Esophagus squamous epithelium (tissue), 5 donors: ENCODE measurements around the gene KCNMA1. TPM values are rescaled to one million over a fixed set of nuclear protein-coding genes. Genes with fewer than 3 reads are reported as not detected.

Experiments
- DNase-seq: peaks from one replicate; lab custom pipeline; 2025; lab: John Stamatoyannopoulos, UW
- H3K27ac ChIP-seq, 4 donors: fragments of 200-600 bp; sonication (generic); one replicate each; pipeline ENCODE4 v1.5.1; 2016 to 2019; ENCODE audit warnings: mild to moderate bottlenecking in 1 of 4
- H3K27me3 ChIP-seq, 4 donors: fragments of 200-600 bp; sonication (generic); 1 replicate in 3 of 4; 2 replicates in 1 of 4; pipeline versions ENCODE4 v1.5.1 to v1.6.0; 2017 to 2021; ENCODE audit warnings: antibody characterized with exemption in 1 of 4
- H3K36me3 ChIP-seq, 3 donors: fragments of 200-600 bp; sonication (generic); one replicate each; pipeline ENCODE4 v1.5.1; 2016 to 2019
- H3K4me1 ChIP-seq, 3 donors: fragments of 200-600 bp; sonication (generic); one replicate each; pipeline ENCODE4 v1.5.1; 2017 to 2019
- H3K4me3 ChIP-seq, 4 donors: fragments of 200-600 bp; sonication (generic); 1 replicate in 3 of 4; 2 replicates in 1 of 4; pipeline ENCODE4 v1.5.1; 2016 to 2019; ENCODE audit warnings: mild to moderate bottlenecking in 2 of 4, moderate library complexity in 1 of 4
- H3K9me3 ChIP-seq, 3 donors: fragments of 200-600 bp; sonication (generic); one replicate each; pipeline ENCODE4 v1.5.1; 2016 to 2019
- POLR2A ChIP-seq, 4 donors: fragments of 450-650 bp; IDR thresholded peaks; one replicate each; pipeline ENCODE4 v1.6.1; 2017; ENCODE audit warnings: antibody characterized with exemption in 4 of 4, mild to moderate bottlenecking in 4 of 4, moderate library complexity in 3 of 4
- WGBS, 2 donors: methylation state at CpG; one replicate each; pipeline ENCODE4 v1.1.5; 2018; 5-methylcytosine and 5-hydroxymethylcytosine counted together
- intact Hi-C: fragments of 100-400 bp; cut with DNase I; formaldehyde crosslinking; loops from one replicate; pipeline ENCODE4 v1.15.0; 2022
- total RNA-seq, 4 donors: library from RNA; depleted of rRNA; stranded (reverse); fragments of >200 nt; gene quantifications; one replicate each; pipeline ENCODE4 v1.1.0, GENCODE V29; 2016
- TF ChIP-seq, protein P1 (sequence below), 6 experiments: fragments of 450-650 bp in 4 of 6; fragments of 200-600 bp in 2 of 6; sonication (generic) in 2 of 6; IDR thresholded peaks; one replicate each; pipeline ENCODE4 v1.5.1; 2016 to 2019; ENCODE audit warnings: antibody characterized with exemption in 6 of 6, mild to moderate bottlenecking in 4 of 6, moderate library complexity in 4 of 6
- donor health status: DM: yes; HTN: yes; CAD: no.

Gene KCNMA1
- total RNA-seq, 4 donors from 2014 or later, result 7.5 to 74.2 (median 18.0) TPM

DNA sequence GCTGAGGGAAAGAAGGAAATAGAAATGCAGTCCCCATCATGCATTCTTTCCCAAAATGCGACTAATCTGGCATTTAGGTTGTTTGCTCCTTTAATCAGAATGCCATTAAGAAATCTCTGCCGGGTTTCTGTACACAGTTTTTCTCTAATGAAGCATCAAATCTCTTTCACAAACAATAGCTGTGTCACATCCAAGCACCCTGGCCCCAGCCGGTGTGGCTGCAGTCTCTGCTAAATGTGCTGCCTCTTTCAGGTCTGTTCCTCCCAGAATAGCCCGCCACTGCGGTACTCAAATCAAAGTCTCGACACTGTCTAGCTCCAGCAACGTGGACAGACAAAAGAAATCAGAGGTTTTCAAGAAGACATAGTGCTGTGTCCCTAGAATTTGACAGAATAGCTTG is 343.8 kb downstream of the KCNMA1 start:
- intact Hi-C loops, result no loop called here
- no peaks in the 10 kb centered on the region for H3K36me3 ChIP-seq
- H3K4me1 ChIP-seq, result peaks cover 0 to 23% (median 0%) of the 10 kb centered on the region in 3 donors
- peaks cover 0 to 11% (median 0%) of the 10 kb centered on the region in 4 donors for H3K27me3 ChIP-seq
- TF ChIP-seq, protein P1, sequence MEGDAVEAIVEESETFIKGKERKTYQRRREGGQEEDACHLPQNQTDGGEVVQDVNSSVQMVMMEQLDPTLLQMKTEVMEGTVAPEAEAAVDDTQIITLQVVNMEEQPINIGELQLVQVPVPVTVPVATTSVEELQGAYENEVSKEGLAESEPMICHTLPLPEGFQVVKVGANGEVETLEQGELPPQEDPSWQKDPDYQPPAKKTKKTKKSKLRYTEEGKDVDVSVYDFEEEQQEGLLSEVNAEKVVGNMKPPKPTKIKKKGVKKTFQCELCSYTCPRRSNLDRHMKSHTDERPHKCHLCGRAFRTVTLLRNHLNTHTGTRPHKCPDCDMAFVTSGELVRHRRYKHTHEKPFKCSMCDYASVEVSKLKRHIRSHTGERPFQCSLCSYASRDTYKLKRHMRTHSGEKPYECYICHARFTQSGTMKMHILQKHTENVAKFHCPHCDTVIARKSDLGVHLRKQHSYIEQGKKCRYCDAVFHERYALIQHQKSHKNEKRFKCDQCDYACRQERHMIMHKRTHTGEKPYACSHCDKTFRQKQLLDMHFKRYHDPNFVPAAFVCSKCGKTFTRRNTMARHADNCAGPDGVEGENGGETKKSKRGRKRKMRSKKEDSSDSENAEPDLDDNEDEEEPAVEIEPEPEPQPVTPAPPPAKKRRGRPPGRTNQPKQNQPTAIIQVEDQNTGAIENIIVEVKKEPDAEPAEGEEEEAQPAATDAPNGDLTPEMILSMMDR (IDR thresholded peaks at IDR 0.05), result no peak
- no peak for TF ChIP-seq POLR2A (IDR thresholded peaks at IDR 0.05)
- 79 to 80% methylated on average over 7 of the region's 7 CpGs for WGBS, 2 donors
- no peak overlapping the region for H3K27ac ChIP-seq
- no peak for DNase-seq
- no peak overlapping the region for H3K4me3 ChIP-seq
- H3K9me3 ChIP-seq, result no peaks in the 10 kb centered on the region

- intact Hi-C loops, result no loop called here
- WGBS, 2 donors, result 80 to 87% methylated on average over 2 of the region's 2 CpGs
- no peak for TF ChIP-seq POLR2A (IDR thresholded peaks at IDR 0.05)
- TF ChIP-seq, protein P1 (IDR thresholded peaks at IDR 0.05), result no peak
Measured at GRCh38 chr10:77293347-77293746, 344.3 kb downstream of the KCNMA1 start.

DNA sequence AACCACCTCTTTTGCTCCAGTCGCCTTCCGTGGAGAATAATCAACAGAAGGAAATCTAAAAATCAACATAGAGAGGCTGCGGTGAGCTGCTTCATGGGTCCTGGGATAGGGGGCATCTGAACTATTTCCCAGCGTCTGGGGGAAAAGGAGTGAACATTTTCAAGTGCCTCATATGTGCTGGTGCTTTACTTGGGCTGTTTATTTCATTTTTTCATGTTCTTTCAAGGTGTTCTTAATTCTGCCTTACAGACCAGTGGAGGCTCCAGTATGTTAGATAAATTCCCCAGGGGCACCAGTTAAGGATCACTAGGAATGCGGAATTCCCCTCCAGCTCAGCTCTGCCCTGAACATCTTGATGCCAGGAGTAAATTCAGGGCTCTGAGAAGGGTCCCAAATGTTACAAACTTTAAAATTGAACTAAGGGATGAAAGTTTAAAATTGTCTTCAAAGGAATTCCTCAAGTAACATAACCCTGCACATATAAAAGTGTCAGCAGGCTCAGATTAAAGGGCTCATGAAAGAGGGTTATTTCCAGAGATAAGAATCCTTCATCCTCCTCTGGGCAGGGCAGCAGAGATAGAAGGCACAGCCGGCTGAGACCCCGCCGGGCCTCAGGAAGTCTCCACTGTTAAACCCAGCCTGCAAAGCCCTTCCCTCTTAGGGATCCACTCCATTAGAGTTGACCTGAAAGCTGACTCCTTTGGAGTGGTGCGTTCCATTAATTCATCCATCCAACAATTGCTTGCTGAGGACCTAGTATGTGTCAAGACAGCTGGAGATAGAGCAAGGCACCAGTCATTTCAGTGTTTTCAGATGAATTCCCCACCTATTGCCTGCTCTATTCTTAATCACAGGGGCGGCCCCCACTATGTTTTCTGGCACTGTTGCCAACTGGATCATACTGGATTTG is 345.8 kb downstream of the KCNMA1 start:
- H3K4me1 ChIP-seq, result peaks cover 3 to 25% (median 5%) of the 10 kb centered on the region in 3 donors
- 76 to 80% methylated on average over 10 of the region's 10 CpGs for WGBS, 2 donors
- H3K36me3 ChIP-seq, result no peaks in the 10 kb centered on the region
- no peak for TF ChIP-seq POLR2A (IDR thresholded peaks at IDR 0.05)
- TF ChIP-seq, protein P1 (IDR thresholded peaks at IDR 0.05), result no peak
- H3K27me3 ChIP-seq, result peaks cover 0 to 7% (median 0%) of the 10 kb centered on the region in 4 donors
- no peak overlapping the region for H3K27ac ChIP-seq
- H3K9me3 ChIP-seq, result no peaks in the 10 kb centered on the region
- no peak overlapping the region for H3K4me3 ChIP-seq
- no peak for DNase-seq
- intact Hi-C loops, result no loop called here

More at GRCh38 chr10:77293347-77293746, 344.3 kb downstream of the KCNMA1 start:
- Histone ChIP-seq H3K27me3 (peaks cover 0 to 7% (median 0%) of the 10 kb centered on the region in 4 donors), H3K36me3 (no peaks in the 10 kb centered on the region), H3K4me1 (peaks cover 0 to 23% (median 0%) of the 10 kb centered on the region in 3 donors), H3K27ac (no peak overlapping the region), H3K9me3 (no peaks in the 10 kb centered on the region), H3K4me3 (no peak overlapping the region)
- DNase-seq, result no peak

DNA sequence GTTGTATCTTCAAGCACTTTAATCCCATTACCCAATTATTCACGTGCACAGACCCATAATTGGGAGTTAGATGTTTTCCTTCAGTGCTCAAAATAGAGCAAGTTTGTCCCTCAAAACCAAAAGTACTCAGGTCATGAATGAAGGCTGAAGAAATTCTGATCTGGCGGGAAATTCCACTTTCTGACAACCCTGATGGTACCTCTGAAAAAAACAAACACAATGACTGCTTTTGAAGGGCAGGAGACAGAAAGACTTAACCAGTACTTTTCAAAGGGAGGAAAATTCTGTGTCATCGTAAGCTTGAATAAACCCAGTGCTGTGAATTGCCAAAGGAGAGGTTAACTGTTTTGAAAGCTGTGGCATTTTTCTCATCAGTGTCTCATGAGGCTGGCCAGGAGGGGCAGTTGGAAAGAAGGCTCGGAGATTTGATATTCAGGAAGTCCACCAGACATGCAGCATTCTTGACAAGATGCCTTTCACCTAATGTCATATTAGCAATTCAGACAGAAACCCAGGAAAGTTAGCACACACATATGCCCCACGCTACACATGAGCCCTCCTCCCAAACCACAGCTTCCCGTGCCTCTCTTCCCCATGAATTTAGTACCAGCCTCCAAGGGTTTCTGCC is 347.0 kb downstream of the KCNMA1 start:
- no peak for DNase-seq
- Histone ChIP-seq H3K27ac (peak overlapping the region in 2 of 4 donors; percentile 2 to 7), H3K4me1 (peaks cover 4 to 30% (median 5%) of the 10 kb centered on the region in 3 donors), H3K9me3 (no peaks in the 10 kb centered on the region), H3K36me3 (no peaks in the 10 kb centered on the region), H3K27me3 (peaks cover 0 to 7% (median 0%) of the 10 kb centered on the region in 4 donors), H3K4me3 (no peak overlapping the region)
- TF ChIP-seq, protein P1 (IDR thresholded peaks at IDR 0.05), result no peak
- TF ChIP-seq POLR2A (IDR thresholded peaks at IDR 0.05), result no peak
- 44 to 77% methylated on average over 5 to 6 of the region's 6 CpGs for WGBS, 2 donors
- intact Hi-C loops, result no loop called here

DNA sequence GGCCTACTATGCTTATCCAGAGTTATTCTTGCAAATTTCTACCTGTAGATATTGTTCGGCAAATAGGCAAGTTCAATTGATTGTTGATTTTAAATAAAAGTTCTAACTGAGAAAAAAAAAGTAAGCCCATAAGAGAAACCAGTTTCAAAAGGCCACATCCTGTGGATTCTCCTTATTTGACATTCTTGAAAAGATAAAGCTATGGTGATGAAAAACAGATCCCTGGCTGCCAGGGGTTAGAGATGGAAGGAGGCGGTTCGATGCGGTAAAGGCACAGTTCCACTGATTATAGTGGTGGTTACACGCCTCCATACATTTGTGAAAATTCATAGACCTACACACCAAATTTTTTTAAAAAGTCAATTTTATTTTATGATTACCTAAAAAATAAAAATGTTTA is 347.8 kb downstream of the KCNMA1 start:
- Histone ChIP-seq H3K9me3 (no peaks in the 10 kb centered on the region), H3K27me3 (peaks cover 0 to 7% (median 0%) of the 10 kb centered on the region in 4 donors), H3K36me3 (no peaks in the 10 kb centered on the region), H3K4me3 (no peak overlapping the region), H3K27ac (no peak overlapping the region), H3K4me1 (peaks cover 4 to 38% (median 5%) of the 10 kb centered on the region in 3 donors)
- no peak for DNase-seq
- 86 to 91% methylated on average over 5 of the region's 5 CpGs for WGBS, 2 donors
- TF ChIP-seq, protein P1 (IDR thresholded peaks at IDR 0.05), result no peak
- no peak for TF ChIP-seq POLR2A (IDR thresholded peaks at IDR 0.05)
- intact Hi-C loops, result no loop called here
